ENCODE results near the gene XKRX.

Gene XKRX

GRCh38 chrX:100928660-100929613, at the start of gene XKRX:
XKRX (minus strand) TSS chrX:100928917; CDS start chrX:100928304, 613 bp downstream.
- peak within 1 kb of the TSS; percentile 45 for H3K4me3 ChIP-seq (ENCODE audit: low read depth, low read length)
- DNase-seq (ENCODE audit: low read depth), result no peak
- no peak for TF ChIP-seq CTCF (IDR thresholded peaks at IDR 0.05; ENCODE audit: control insufficient read depth, extremely low read depth, insufficient read depth)

- TF ChIP-seq CTCF (IDR thresholded peaks at IDR 0.05; ENCODE audit: control insufficient read depth, extremely low read depth, insufficient read depth), result no peak
- no peak for DNase-seq (ENCODE audit: low read depth)
- no peak overlapping the region for H3K4me3 ChIP-seq (ENCODE audit: low read depth, low read length)
Observed at GRCh38 chrX:100976211-100976610, 47.5 kb upstream of the XKRX start.

DNA sequence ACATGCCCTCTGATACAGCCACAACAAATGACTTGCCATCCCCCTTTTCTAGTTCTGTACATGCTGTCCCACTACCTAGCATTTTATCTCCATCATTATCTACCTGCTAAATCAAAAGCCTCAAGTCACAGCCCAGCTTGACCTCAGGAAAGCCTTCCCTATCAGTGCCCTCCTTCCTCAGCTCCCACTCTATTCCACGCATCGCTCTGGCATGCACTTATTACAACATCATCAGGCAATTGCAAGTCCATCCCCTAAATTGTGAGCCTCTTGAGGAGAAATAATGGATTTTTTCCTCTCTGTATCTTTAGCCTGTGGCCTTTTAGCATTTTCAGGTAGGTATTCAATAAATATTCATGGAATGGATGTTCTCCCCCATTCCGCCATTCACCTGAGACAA, 46.5 kb upstream of the XKRX start:
- no peak overlapping the region for H3K4me3 ChIP-seq (ENCODE audit: low read depth, low read length)
- DNase-seq (ENCODE audit: low read depth), result no peak
- no peak for TF ChIP-seq CTCF (IDR thresholded peaks at IDR 0.05; ENCODE audit: control insufficient read depth, extremely low read depth, insufficient read depth)

DNA sequence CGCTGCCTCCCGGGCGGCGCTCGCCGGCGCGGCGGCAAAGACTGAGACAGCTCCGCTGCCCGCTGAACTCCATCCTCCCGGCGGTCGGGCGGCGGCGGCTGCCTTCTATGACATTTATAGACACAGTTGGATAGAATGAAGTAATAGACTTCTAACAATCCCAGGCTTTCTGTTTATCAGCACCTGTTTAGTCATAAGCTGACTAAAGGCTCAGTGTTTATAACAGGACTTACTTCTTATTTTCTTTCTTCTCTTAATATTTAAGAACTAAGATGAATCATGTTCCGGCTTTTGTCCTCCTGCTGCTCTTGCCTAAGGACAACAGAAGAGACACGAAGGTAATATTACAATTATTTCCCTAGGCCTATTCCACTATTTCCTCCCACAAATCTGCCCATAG, 44.7 kb upstream of the XKRX start:
- H3K4me3 ChIP-seq (ENCODE audit: low read depth, low read length), result no peak overlapping the region
- TF ChIP-seq CTCF (IDR thresholded peaks at IDR 0.05; ENCODE audit: control insufficient read depth, extremely low read depth, insufficient read depth), result no peak
- no peak for DNase-seq (ENCODE audit: low read depth)

GRCh38 chrX:100969936-100970335, 41.2 kb upstream of the XKRX start:
- no peak overlapping the region for H3K4me3 ChIP-seq (ENCODE audit: low read depth, low read length)
- DNase-seq (ENCODE audit: low read depth), result no peak
- no peak for TF ChIP-seq CTCF (IDR thresholded peaks at IDR 0.05; ENCODE audit: control insufficient read depth, extremely low read depth, insufficient read depth)

DNA sequence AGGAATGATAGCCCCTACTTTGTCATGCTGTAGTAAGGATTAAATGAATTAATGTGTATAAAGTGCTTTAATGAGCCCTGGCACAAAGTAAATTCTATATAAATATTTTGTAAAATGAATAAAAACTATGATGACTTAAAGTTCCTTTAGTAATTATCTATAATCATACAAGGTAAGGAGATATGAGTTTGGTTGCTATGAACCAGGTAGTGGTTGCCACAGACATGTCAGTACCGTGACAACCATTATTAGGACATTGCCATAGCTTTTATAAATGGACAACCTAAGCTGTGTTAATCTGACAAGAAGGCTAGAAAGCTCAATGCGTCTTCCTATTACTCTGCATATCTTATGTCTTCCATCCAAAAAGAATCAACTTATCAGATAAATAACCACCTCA, 40.7 kb upstream of the XKRX start, which contains the start of gene ARL13A:
Gene ARL13A, plus strand, starts transcription at position 301 of the 400 bp plus-strand sequence. CDS start 3,982 bp downstream, outside the sequence.
- TF ChIP-seq CTCF (IDR thresholded peaks at IDR 0.05; ENCODE audit: control insufficient read depth, extremely low read depth, insufficient read depth), result no peak
- DNase-seq (ENCODE audit: low read depth), result no peak
- H3K4me3 ChIP-seq (ENCODE audit: low read depth, low read length), result no peak within 1 kb of the TSS
